WI38 (cell line): ENCODE results near the gene GRAMD2B.
"Not testable (repeated sequence)": the region's sequence is repeated elsewhere in the genome, so short reads cannot be mapped to it uniquely, and the experiment has no call there.

Source experiments
- H3K4me3 ChIP-seq: 2 replicates; pipeline ENCODE4 v1.5.1; 2011; ENCODE audit warnings: low read depth, mild to moderate bottlenecking, control low read depth, low read length
- CTCF ChIP-seq: IDR thresholded peaks from 2 replicates; pipeline ENCODE4 v1.5.1; 2012; ENCODE audit warnings: low read depth, mild to moderate bottlenecking, control low read depth, low read length

GRAMD2B gene

GRCh38 chr5:126430631-126431030 lies 7.4 kb downstream of the GRAMD2B start:
- no peak for TF ChIP-seq CTCF
- no peak overlapping the region for H3K4me3 ChIP-seq

GRCh38 chr5:126433701-126434100 lies 10.5 kb downstream of the GRAMD2B start:
- no peak for TF ChIP-seq CTCF
- no peak overlapping the region for H3K4me3 ChIP-seq

- TF ChIP-seq CTCF, result no peak
- no peak overlapping the region for H3K4me3 ChIP-seq
Measured at GRCh38 chr5:126435261-126435660, 12.1 kb downstream of the GRAMD2B start.

GRCh38 chr5:126435714-126436113 lies 12.5 kb downstream of the GRAMD2B start:
- TF ChIP-seq CTCF, result no peak
- H3K4me3 ChIP-seq, result no peak overlapping the region

GRCh38 chr5:126437721-126438120 lies 14.5 kb downstream of the GRAMD2B start:
- H3K4me3 ChIP-seq, result no peak overlapping the region
- no peak for TF ChIP-seq CTCF

GRCh38 chr5:126438267-126438666 lies 15.1 kb downstream of the GRAMD2B start:
- TF ChIP-seq CTCF, result no peak
- H3K4me3 ChIP-seq, result no peak overlapping the region

- no peak overlapping the region for H3K4me3 ChIP-seq
- TF ChIP-seq CTCF, result no peak
Measured at GRCh38 chr5:126438868-126439267, 15.7 kb downstream of the GRAMD2B start.

GRCh38 chr5:126439724-126440123 lies 16.5 kb downstream of the GRAMD2B start:
- not testable (repeated sequence) for H3K4me3 ChIP-seq
